ENCODE measurements around the gene TGFB2.

The TGFB2 gene

DNA sequence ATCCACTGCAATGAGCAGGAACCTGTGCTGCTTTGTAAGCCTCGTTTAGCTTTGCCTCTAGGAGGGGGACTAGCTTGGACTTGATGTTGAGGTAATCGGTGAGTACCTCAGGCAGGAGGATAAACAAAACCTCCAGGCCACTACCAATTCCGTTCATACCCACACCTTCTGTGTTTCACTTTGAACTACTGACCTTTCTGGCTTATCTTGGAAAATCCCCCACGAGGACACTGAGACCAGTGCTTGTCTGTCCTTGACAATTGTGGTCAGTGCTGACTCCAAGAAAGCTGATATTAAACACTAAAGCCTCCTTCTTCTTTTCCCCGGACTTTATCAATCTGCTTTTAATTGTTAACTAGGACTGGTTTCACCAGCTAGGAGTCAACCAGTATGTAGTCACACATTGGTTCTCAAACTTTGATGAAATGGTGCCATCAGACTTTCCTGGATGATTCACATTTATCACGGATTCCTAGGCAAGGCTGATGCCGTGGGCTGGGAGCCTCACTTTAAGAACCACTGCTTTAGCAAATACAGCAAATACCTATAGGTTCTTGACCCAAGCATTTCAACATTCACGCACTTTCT lies 52.7 kb downstream of the TGFB2 start:
- H3K27me3 Mint-ChIP-seq = peaks cover 21% of the 10 kb centered on the region
- intact Hi-C loops (cut with micrococcal nuclease) = no loop called here

DNA sequence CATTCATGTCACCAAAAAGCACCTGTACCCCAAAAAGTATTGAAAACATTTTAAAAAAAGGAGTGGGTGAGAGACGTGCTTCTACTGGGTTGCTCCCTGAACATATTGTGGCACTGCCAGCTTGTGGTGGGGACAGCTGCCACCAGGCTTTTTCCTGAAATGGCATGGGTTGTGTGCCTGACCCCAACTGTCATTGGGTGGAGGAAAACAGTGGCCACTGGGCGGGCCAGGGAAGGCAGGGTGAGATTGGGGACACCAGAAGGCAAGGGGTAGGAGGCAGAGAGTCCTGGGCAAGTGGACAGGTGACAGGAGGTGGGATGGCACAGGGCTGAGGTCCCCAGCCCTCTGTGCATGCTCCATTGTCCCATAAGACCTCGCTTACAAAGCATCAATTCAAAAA lies 55.5 kb downstream of the TGFB2 start:
- intact Hi-C loops (cut with micrococcal nuclease) = no loop called here
- Mint-ChIP-seq H3K4me1 (ENCODE audit: low read depth) (no peaks in the 10 kb centered on the region), H3K27ac (no peak overlapping the region), H3K36me3 (ENCODE audit: low read depth) (no peaks in the 10 kb centered on the region), H3K9me3 (no peaks in the 10 kb centered on the region), H3K4me3 (no peak overlapping the region), H3K27me3 (peaks cover 23% of the 10 kb centered on the region)

More for the DNA sequence above, 52.7 kb downstream of the TGFB2 start:
- H3K4me1 Mint-ChIP-seq (ENCODE audit: low read depth) = no peaks in the 10 kb centered on the region
- no peak overlapping the region for H3K27ac Mint-ChIP-seq
- no peak overlapping the region for H3K4me3 Mint-ChIP-seq
- H3K9me3 Mint-ChIP-seq = no peaks in the 10 kb centered on the region
- no peaks in the 10 kb centered on the region for H3K36me3 Mint-ChIP-seq (ENCODE audit: low read depth)

DNA sequence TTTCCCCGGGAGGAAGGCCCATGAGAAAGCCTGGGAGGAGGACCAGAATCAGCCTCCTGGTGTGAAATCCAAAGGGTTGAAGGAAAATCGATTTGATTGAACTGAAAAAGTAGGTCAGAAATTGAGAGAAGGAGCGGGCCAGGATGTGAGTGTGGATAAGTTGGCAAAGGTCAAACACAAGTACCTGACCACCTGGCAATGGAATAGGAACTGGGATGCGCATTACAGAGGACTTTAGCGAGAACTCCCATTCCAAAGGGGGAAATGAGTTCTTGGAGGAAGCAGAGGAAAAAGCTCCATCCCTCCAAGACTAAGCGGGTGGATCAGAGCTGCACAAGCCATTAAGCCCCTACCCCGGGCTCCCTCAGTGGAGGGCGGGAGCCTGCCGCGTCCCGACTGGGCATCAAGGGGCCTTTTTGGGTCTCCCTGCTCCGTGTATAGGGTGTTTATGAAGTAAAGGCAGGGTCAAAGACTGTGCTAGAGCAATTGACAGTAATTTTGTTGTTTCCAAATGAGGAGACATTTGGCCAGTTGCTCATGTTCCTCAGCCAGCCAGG lies 56.4 kb downstream of the TGFB2 start:
- Mint-ChIP-seq H3K27me3 (peaks cover 23% of the 10 kb centered on the region), H3K4me3 (no peak overlapping the region), H3K4me1 (ENCODE audit: low read depth) (no peaks in the 10 kb centered on the region), H3K36me3 (ENCODE audit: low read depth) (no peaks in the 10 kb centered on the region), H3K27ac (no peak overlapping the region), H3K9me3 (no peaks in the 10 kb centered on the region)
- intact Hi-C loops (cut with micrococcal nuclease) = no loop called here

GRCh38 chr1:218401998-218402785 lies 57.1 kb downstream of the TGFB2 start:
- Mint-ChIP-seq H3K36me3 (ENCODE audit: low read depth) (no peaks in the 10 kb centered on the region), H3K4me3 (no peak overlapping the region), H3K9me3 (no peaks in the 10 kb centered on the region), H3K27ac (no peak overlapping the region), H3K27me3 (peaks cover 23% of the 10 kb centered on the region), H3K4me1 (ENCODE audit: low read depth) (no peaks in the 10 kb centered on the region)
- intact Hi-C loops (cut with micrococcal nuclease) = no loop called here

GRCh38 chr1:218402786-218403120 lies 57.6 kb downstream of the TGFB2 start:
- H3K4me1 Mint-ChIP-seq (ENCODE audit: low read depth) = no peaks in the 10 kb centered on the region
- intact Hi-C loops (cut with micrococcal nuclease) = no loop called here
- no peaks in the 10 kb centered on the region for H3K36me3 Mint-ChIP-seq (ENCODE audit: low read depth)
- H3K9me3 Mint-ChIP-seq = no peaks in the 10 kb centered on the region
- peaks cover 23% of the 10 kb centered on the region for H3K27me3 Mint-ChIP-seq
- no peak overlapping the region for H3K27ac Mint-ChIP-seq
- no peak overlapping the region for H3K4me3 Mint-ChIP-seq

DNA sequence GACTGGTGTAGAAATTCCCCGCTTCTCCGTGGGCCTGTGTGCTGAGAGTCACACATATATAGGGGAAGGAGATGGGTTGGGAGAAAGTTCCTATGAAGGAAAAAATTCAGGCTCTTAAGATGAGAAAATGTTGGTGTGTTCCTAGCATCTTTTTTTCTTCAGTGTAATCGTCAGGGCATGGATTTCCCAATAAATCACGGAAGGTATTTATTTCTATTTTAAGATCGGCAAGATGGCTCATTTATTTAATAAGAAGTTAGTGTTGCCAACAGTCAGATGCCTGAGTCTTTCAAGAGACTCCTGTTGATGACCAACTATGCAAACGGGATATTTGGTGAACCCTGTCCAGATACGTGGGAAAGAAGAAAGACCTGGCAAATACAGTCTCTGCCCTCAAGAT lies 58.2 kb downstream of the TGFB2 start:
- intact Hi-C loops (cut with micrococcal nuclease) = no loop called here
- no peaks in the 10 kb centered on the region for H3K36me3 Mint-ChIP-seq (ENCODE audit: low read depth)
- H3K27ac Mint-ChIP-seq = no peak overlapping the region
- H3K27me3 Mint-ChIP-seq = peaks cover 19% of the 10 kb centered on the region
- no peaks in the 10 kb centered on the region for H3K9me3 Mint-ChIP-seq
- H3K4me3 Mint-ChIP-seq = no peak overlapping the region
- H3K4me1 Mint-ChIP-seq (ENCODE audit: low read depth) = no peaks in the 10 kb centered on the region

GRCh38 chr1:218407630-218408029 lies 62.5 kb downstream of the TGFB2 start:
- Mint-ChIP-seq H3K4me1 (ENCODE audit: low read depth) (no peaks in the 10 kb centered on the region), H3K27me3 (peaks cover 15% of the 10 kb centered on the region), H3K9me3 (no peaks in the 10 kb centered on the region), H3K4me3 (no peak overlapping the region), H3K36me3 (ENCODE audit: low read depth) (no peaks in the 10 kb centered on the region), H3K27ac (no peak overlapping the region)
- intact Hi-C loops (cut with micrococcal nuclease) = no loop called here

- Mint-ChIP-seq H3K9me3 (no peaks in the 10 kb centered on the region), H3K27me3 (peaks cover 10% of the 10 kb centered on the region), H3K4me3 (no peak overlapping the region), H3K36me3 (ENCODE audit: low read depth) (no peaks in the 10 kb centered on the region), H3K4me1 (ENCODE audit: low read depth) (no peaks in the 10 kb centered on the region), H3K27ac (no peak overlapping the region)
- intact Hi-C loops (cut with micrococcal nuclease) = no loop called here
Observed at GRCh38 chr1:218408135-218408534, 63.0 kb downstream of the TGFB2 start.

DNA sequence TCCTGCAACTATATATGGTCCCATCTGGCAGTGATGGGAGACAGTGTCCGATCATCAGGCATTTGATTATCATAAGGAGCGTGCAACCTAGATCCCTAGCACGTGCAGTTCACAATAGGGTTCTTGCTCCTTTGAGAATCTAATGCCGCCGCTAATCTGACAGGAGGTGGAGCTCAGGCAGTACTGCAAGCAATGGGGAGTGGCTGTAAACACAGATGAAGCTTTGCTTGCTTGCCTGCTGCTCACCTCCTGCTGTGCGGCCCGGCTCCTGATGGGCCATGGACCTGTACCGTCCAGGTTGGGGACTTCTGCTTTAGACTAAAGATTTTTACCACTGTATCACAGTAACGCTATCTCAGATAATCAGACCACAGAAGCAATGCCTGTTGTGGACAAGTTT lies 63.8 kb downstream of the TGFB2 start:
- intact Hi-C loops (cut with micrococcal nuclease) = no loop called here
- Mint-ChIP-seq H3K27ac (no peak overlapping the region), H3K4me3 (no peak overlapping the region), H3K36me3 (ENCODE audit: low read depth) (no peaks in the 10 kb centered on the region), H3K4me1 (ENCODE audit: low read depth) (no peaks in the 10 kb centered on the region), H3K9me3 (no peaks in the 10 kb centered on the region), H3K27me3 (peaks cover 7% of the 10 kb centered on the region)

DNA sequence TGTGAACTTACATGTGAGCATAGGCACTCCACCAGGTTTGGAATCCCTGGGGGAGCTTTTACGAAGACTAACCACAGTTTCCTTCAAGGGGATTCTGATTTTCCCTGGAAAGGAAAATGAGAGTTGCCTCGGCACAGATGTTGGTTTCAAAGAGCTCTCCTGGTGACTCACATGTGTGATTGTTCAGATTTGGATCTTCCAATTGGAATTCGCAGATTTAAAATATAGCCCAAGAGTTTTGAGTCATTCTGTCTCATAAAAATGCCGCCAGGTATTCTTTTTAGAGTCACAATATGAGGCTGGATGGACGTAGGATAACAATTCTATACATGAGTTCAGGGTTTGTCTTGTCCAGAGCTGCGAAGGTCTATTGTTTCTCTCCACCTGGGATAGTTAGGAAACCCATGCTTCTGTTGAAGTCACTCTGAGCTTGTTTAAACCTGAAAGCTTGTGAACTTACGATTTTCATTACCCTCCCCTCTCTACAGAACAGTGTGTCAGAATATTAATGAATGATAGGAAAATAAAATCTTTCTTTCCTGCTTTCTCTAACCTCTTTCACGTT lies 64.9 kb downstream of the TGFB2 start:
- Mint-ChIP-seq H3K4me3 (no peak overlapping the region), H3K27me3 (peaks cover 7% of the 10 kb centered on the region), H3K9me3 (no peaks in the 10 kb centered on the region), H3K27ac (no peak overlapping the region), H3K4me1 (ENCODE audit: low read depth) (no peaks in the 10 kb centered on the region), H3K36me3 (ENCODE audit: low read depth) (no peaks in the 10 kb centered on the region)
- intact Hi-C loops (cut with micrococcal nuclease) = no loop called here

- no peaks in the 10 kb centered on the region for H3K9me3 Mint-ChIP-seq
- H3K27ac Mint-ChIP-seq = no peak overlapping the region
- intact Hi-C loops (cut with micrococcal nuclease) = no loop called here
Observed at GRCh38 chr1:218411101-218411500, 66.0 kb downstream of the TGFB2 start.

DNA sequence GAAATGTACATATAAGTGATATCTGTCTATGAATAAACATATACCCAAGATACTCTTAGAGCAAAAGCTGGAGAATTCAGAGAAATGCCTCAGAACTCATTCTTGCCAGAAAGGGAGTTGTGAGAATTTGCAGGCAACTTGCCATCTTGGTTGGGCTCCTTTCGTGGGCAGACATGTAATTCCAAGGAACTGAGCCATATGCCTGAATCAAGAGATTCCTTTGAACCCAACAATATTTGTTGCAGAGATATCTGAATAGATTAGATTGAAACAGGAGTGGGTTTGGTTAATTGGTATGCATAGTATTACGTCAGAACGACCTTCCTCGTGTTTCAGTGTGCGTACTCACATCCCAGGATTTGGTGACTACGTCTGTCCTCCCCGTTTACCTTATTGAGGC lies 67.0 kb downstream of the TGFB2 start:
- H3K36me3 Mint-ChIP-seq (ENCODE audit: low read depth) = no peaks in the 10 kb centered on the region
- no peak overlapping the region for H3K4me3 Mint-ChIP-seq

More at GRCh38 chr1:218411101-218411500, 66.0 kb downstream of the TGFB2 start:
- no peaks in the 10 kb centered on the region for H3K4me1 Mint-ChIP-seq (ENCODE audit: low read depth)
- H3K36me3 Mint-ChIP-seq (ENCODE audit: low read depth) = no peaks in the 10 kb centered on the region
- peaks cover 3% of the 10 kb centered on the region for H3K27me3 Mint-ChIP-seq
- no peak overlapping the region for H3K4me3 Mint-ChIP-seq

DNA sequence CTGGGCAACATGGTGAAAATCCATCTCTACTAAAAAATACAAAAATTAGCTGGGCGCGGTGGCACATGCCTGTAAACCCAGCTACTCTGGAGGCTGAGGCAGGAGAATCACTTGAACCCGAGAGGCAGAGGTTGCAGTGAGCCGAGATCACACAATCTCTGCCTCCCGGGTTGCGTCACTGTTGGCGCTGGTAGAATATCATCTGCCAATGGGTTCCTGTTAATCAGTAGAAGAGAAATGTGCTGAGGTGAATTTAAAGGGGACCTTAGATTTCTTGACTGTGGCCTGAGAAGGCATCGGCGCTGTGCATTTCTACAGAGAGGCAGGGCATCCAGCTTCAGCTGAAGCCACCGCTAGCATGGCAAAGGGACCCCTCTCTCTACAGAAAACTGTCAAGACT lies 68.0 kb downstream of the TGFB2 start:
- H3K4me3 Mint-ChIP-seq = no peak overlapping the region
- intact Hi-C loops (cut with micrococcal nuclease) = no loop called here
- H3K27me3 Mint-ChIP-seq = peaks cover 3% of the 10 kb centered on the region
- no peaks in the 10 kb centered on the region for H3K9me3 Mint-ChIP-seq
- H3K36me3 Mint-ChIP-seq (ENCODE audit: low read depth) = no peaks in the 10 kb centered on the region
- no peak overlapping the region for H3K27ac Mint-ChIP-seq
- no peaks in the 10 kb centered on the region for H3K4me1 Mint-ChIP-seq (ENCODE audit: low read depth)

More for the DNA sequence above, 67.0 kb downstream of the TGFB2 start:
- Mint-ChIP-seq H3K4me1 (ENCODE audit: low read depth) (no peaks in the 10 kb centered on the region), H3K9me3 (no peaks in the 10 kb centered on the region), H3K27ac (no peak overlapping the region), H3K27me3 (peaks cover 3% of the 10 kb centered on the region)
- intact Hi-C loops (cut with micrococcal nuclease) = no loop called here

GRCh38 chr1:218414060-218414728 lies 69.1 kb downstream of the TGFB2 start:
- Mint-ChIP-seq H3K27ac (no peak overlapping the region), H3K36me3 (ENCODE audit: low read depth) (no peaks in the 10 kb centered on the region), H3K27me3 (peaks cover 5% of the 10 kb centered on the region), H3K4me1 (ENCODE audit: low read depth) (no peaks in the 10 kb centered on the region), H3K4me3 (no peak overlapping the region), H3K9me3 (no peaks in the 10 kb centered on the region)
- intact Hi-C loops (cut with micrococcal nuclease) = no loop called here

All from dendritic cell treated with granulocyte-macrophage colony-stimulating factor and Interleukin-4, amounts not matched to agents 40 ng/mL and 50 ng/mL, for 4 days (primary cell).